ENCODE results near the gene DYSF.
"Not testable (repeated sequence)": the region's sequence is repeated elsewhere in the genome, so short reads cannot be mapped to it uniquely, and the experiment has no call there.

The DYSF gene

GRCh38 chr2:71658256-71658655 lies 204.9 kb downstream of the DYSF start:
- H3K27ac ChIP-seq, H3K4me3 ChIP-seq: not testable (repeated sequence)

GRCh38 chr2:71658771-71659170 lies 205.4 kb downstream of the DYSF start:
- H3K27ac ChIP-seq, result no peak overlapping the region

GRCh38 chr2:71659868-71660518 lies 206.6 kb downstream of the DYSF start:
- H3K27ac ChIP-seq, result no peak overlapping the region
- H3K4me3 ChIP-seq, result no peak overlapping the region

More at GRCh38 chr2:71658771-71659170, 205.4 kb downstream of the DYSF start:
- H3K4me3 ChIP-seq, result no peak overlapping the region

GRCh38 chr2:71661782-71662181 lies 208.4 kb downstream of the DYSF start:
- Histone ChIP-seq H3K4me3 (no peak overlapping the region), H3K27ac (no peak overlapping the region)

- no peak overlapping the region for H3K4me3 ChIP-seq
- H3K27ac ChIP-seq, result no peak overlapping the region
Observed at GRCh38 chr2:71662665-71663394, 209.5 kb downstream of the DYSF start.

- H3K4me3 ChIP-seq, result no peak overlapping the region
- H3K27ac ChIP-seq, result no peak overlapping the region
Observed at GRCh38 chr2:71664161-71664560, 210.8 kb downstream of the DYSF start.

- H3K27ac ChIP-seq, result no peak overlapping the region
Observed at GRCh38 chr2:71665168-71666093, 212.1 kb downstream of the DYSF start.

GRCh38 chr2:71666094-71666474 lies 212.7 kb downstream of the DYSF start:
- H3K27ac ChIP-seq, result no peak overlapping the region

More at GRCh38 chr2:71665168-71666093, 212.1 kb downstream of the DYSF start:
- no peak overlapping the region for H3K4me3 ChIP-seq

GRCh38 chr2:71667256-71668182 lies 214.2 kb downstream of the DYSF start:
- Histone ChIP-seq H3K4me3 (no peak overlapping the region), H3K27ac (no peak overlapping the region)

More at GRCh38 chr2:71666094-71666474, 212.7 kb downstream of the DYSF start:
- H3K4me3 ChIP-seq, result no peak overlapping the region

GRCh38 chr2:71668326-71669057 lies 215.1 kb downstream of the DYSF start:
- Histone ChIP-seq H3K27ac (no peak overlapping the region), H3K4me3 (no peak overlapping the region)

GRCh38 chr2:71669058-71669456 lies 215.7 kb downstream of the DYSF start:
- H3K27ac ChIP-seq, result no peak overlapping the region
- no peak overlapping the region for H3K4me3 ChIP-seq

- Histone ChIP-seq H3K4me3 (no peak overlapping the region), H3K27ac (no peak overlapping the region)
Observed at GRCh38 chr2:71669628-71670429, 216.5 kb downstream of the DYSF start.

GRCh38 chr2:71670430-71670795 lies 217.1 kb downstream of the DYSF start:
- H3K4me3 ChIP-seq, result no peak overlapping the region
- H3K27ac ChIP-seq, result no peak overlapping the region

GRCh38 chr2:71671203-71671854 lies 218.0 kb downstream of the DYSF start:
- Histone ChIP-seq H3K4me3 (no peak overlapping the region), H3K27ac (no peak overlapping the region)

- Histone ChIP-seq H3K27ac (no peak overlapping the region), H3K4me3 (no peak overlapping the region)
Observed at GRCh38 chr2:71671895-71672825, 218.8 kb downstream of the DYSF start.
